ENCODE measurements around the gene SIPA1L2.

SIPA1L2 gene

GRCh38 chr1:232648316-232648715 lies 18.4 kb upstream of the SIPA1L2 start:
- no peak for DNase-seq

GRCh38 chr1:232644209-232644608 lies 14.3 kb upstream of the SIPA1L2 start:
- no peak for DNase-seq

- DNase-seq = no peak
Measured at GRCh38 chr1:232643251-232643650, 13.3 kb upstream of the SIPA1L2 start.

GRCh38 chr1:232641507-232641906 lies 11.6 kb upstream of the SIPA1L2 start:
- DNase-seq = no peak

- no peak for DNase-seq
Measured at GRCh38 chr1:232636799-232637198, 6.9 kb upstream of the SIPA1L2 start.

- peak; percentile 93 for DNase-seq
Measured at GRCh38 chr1:232635778-232636356, 5.9 kb upstream of the SIPA1L2 start.

- no peak for DNase-seq
Measured at GRCh38 chr1:232635279-232635678, 5.3 kb upstream of the SIPA1L2 start.

- no peak for DNase-seq
Measured at GRCh38 chr1:232634096-232634495, 4.2 kb upstream of the SIPA1L2 start.

GRCh38 chr1:232630894-232631195 lies 912 bp upstream of the SIPA1L2 start:
- DNase-seq = no peak

DNA sequence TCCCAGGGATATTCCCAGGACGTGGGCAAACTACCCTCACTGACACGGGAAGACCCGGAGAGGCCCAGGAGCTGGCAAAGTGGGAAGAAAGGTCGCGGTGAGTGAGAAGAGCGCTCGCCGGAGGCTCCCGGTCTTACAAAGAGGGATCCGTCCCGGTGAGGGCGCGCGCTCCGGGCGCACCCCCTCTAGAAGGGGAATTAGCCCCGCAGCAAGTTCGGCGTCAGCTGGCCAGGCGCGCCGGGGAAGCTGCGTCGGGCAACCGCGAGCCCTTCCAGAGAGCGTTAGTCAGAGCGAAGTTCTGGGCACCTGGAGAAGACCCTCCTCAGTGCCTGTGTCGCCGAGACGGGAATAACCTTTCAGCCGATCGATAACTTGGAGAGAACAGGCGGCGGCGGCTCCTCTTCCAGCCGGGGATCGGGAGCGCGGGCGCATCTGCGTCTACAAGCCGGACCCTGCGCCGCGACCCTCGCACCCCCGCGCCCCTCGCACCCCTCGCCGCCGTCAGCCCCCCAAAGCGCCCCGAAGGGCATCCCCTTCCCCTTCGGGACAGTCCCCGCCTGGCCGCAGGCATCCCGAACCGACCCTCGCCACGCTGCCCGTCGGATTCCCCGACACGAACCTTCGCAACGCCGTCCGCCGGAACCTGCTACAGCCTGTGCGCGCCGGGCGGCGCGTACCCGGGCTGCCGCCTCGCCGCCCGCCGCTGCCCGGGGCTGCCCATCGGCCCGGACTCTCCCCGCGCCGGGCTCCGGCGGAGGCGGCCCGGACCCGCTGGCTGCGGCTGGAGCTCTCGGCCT lies 485 bp downstream of the SIPA1L2 start:
- peak; percentile 19 for DNase-seq

GRCh38 chr1:232628335-232629249 lies 1.3 kb downstream of the SIPA1L2 start:
- peak; percentile 65 for DNase-seq

- DNase-seq = peak; percentile 73
Measured at GRCh38 chr1:232627645-232628334, 2.1 kb downstream of the SIPA1L2 start.

DNA sequence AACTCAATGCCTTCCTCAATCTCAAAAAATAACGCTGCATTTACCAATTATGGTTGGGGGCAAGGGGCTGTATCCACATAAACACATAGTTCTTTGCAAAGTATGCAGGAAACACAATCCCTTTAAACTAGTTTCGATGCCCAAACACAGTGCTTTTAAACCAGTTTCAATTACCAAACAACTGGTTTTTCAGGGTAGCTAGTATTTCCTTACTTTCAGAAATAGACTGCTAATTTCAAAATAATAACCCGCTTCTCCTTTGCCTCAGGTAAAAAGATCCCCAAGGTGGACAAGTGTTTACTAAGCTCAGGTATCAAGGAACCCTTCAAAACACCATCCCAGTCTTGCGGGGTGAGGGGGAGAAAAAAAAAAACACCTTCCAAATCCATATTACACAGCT lies 2.8 kb downstream of the SIPA1L2 start:
- no peak for DNase-seq

GRCh38 chr1:232626452-232626851 lies 3.5 kb downstream of the SIPA1L2 start:
- no peak for DNase-seq

DNA sequence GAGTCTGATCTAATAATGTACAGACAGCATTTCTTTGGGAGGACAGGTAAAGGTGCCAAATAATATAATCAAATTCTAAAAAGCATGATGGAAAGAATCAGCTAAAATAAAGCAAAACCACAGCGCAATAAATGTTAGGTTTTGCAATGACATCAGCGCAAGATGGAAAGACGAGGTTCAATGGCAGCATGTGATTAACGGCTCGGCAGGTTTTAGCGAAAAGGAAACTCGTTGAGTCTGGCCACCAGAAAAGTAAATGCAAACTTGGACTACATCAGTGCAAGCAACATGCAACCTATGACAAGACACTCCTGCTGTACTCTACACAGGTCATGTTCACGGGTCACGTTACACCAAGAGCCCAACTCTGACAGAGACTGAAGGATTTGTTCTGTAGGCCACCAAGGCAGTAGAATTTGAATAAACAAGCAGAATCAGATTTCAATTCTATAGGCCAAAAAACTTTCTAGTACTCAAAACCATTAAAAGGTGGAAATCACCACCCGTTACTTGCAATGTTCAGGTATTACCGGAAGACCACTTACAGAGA lies 4.5 kb downstream of the SIPA1L2 start:
- no peak for DNase-seq

DNA sequence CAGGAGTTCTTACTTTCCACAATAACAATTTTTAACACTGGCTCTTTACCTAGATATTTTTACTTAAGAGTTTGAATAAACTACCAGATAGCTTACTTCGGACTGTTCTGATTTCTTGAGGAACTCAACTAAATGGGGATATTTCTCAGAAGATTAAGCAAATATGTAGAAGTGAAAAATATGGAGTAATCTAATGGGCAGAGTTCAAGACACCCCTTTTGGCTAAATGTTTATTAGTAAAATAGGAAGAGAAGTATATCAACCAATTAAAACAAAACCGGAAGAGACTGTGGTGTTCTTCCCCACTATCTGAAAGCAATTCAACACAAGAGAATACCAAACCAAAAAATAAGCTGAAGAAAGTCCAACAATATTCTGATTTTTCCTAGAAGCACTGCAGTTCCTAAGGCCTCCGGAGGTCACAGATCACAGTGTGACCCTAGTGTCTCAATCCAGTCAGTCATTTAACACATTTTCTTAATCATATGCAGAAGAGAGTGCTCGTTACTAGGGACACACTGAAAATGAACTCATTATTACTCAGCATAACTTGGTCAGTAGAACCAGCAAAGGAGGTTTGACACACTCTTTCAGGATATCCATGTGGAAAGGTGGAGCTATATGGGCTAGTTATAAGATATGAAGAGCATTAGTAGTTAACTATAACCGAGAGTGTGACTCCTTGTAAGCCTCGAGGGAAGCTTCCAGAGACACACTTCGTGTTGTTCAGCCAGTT lies 5.2 kb downstream of the SIPA1L2 start:
- no peak for DNase-seq

- no peak for DNase-seq
Measured at GRCh38 chr1:232622981-232623380, 7.0 kb downstream of the SIPA1L2 start.

DNA sequence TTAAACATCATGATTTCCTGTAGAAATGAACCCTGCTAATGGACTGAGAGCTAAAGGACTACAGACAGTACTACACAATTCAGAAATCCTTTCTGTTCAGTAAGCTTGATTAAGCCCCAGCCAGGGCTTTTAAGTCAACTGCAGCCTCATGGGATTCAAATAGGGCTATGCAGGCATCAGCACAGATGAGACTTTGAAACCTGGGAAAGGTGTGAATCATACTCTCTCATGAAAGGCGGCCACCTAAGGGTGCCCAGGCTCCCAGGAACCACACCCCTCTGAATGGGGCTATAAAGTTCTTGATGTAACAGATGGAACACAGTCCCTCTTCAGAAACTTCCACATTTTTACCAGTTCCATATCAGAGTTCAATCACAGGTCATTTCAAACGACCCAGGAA lies 7.6 kb downstream of the SIPA1L2 start:
- DNase-seq = no peak

GRCh38 chr1:232621050-232621449 lies 8.9 kb downstream of the SIPA1L2 start:
- DNase-seq = no peak

- DNase-seq = peak; percentile 79
Measured at GRCh38 chr1:232620356-232620969, 9.5 kb downstream of the SIPA1L2 start.

- no peak for DNase-seq
Measured at GRCh38 chr1:232617237-232617636, 12.7 kb downstream of the SIPA1L2 start.
